Breast epithelium (tissue), 4 donors: ENCODE measurements around the gene MAP4K1. TPM values are rescaled to one million over a fixed set of nuclear protein-coding genes. Genes with fewer than 3 reads are reported as not detected.
"Not testable (repeated sequence)": the region's sequence is repeated elsewhere in the genome, so short reads cannot be mapped to it uniquely, and the experiment has no call there.

Experiments
- DNase-seq, 2 donors: peaks; one replicate each; pipeline ENCODE4 v3.0.0-alpha.2; 2019; ENCODE audit warnings: low spot score in 2 of 2
- H3K27ac ChIP-seq, 2 donors: fragments of 200-600 bp; sonication (generic) in 1 of 2; one replicate each; pipeline ENCODE4 v1.5.1; 2016 to 2019; ENCODE audit warnings: mild to moderate bottlenecking in 1 of 2
- H3K27me3 ChIP-seq, 2 donors: fragments of 200-600 bp; sonication (generic) in 1 of 2; one replicate each; pipeline versions ENCODE4 v1.5.1 to v1.6.0; 2017 to 2019; ENCODE audit warnings: control low read depth in 1 of 2, mild to moderate bottlenecking in 1 of 2
- H3K36me3 ChIP-seq: fragments of 200-600 bp; one replicate; pipeline ENCODE4 v1.5.1; 2019
- H3K4me1 ChIP-seq, 2 donors: fragments of 200-600 bp; sonication (generic); one replicate each; pipeline ENCODE4 v1.5.1; 2016 to 2019; ENCODE audit warnings: control low read depth in 1 of 2
- H3K4me3 ChIP-seq, 3 donors: fragments of 200-600 bp; sonication (generic); 1 replicate in 2 of 3; 2 replicates in 1 of 3; pipeline ENCODE4 v1.5.1; 2016 to 2019; ENCODE audit warnings: mild to moderate bottlenecking in 3 of 3, moderate library complexity in 2 of 3
- H3K9me3 ChIP-seq, 2 donors: fragments of 200-600 bp; sonication (generic) in 1 of 2; one replicate each; pipeline ENCODE4 v1.5.1; 2016 to 2019; ENCODE audit warnings: control low read depth in 1 of 2
- CTCF ChIP-seq, 3 donors: fragments of 450-650 bp; IDR thresholded peaks; one replicate each; pipeline ENCODE4 v1.5.1; 2016 to 2017; ENCODE audit warnings: antibody characterized with exemption in 3 of 3, mild to moderate bottlenecking in 3 of 3, moderate library complexity in 3 of 3
- POLR2A ChIP-seq: fragments of 450-650 bp; IDR thresholded peaks from one replicate; pipeline ENCODE4 v1.6.1; 2016; ENCODE audit warnings: antibody characterized with exemption, mild to moderate bottlenecking, moderate library complexity
- POLR2AphosphoS5 ChIP-seq, 3 donors: sonication (generic); formaldehyde crosslinking; IDR thresholded peaks; one replicate each; pipeline ENCODE4 v1.6.1; 2017; ENCODE audit warnings: antibody characterized with exemption in 3 of 3
- intact Hi-C: fragments of 100-400 bp; cut with DNase I; formaldehyde crosslinking; loops from one replicate; pipeline ENCODE4 v1.15.1; 2023; ENCODE audit warnings: low total_unique reads
- total RNA-seq, 3 donors: library from RNA; depleted of rRNA; stranded (reverse); fragments of >200 nt; gene quantifications; one replicate each; pipeline ENCODE4 v1.1.0, GENCODE V29; 2016

The MAP4K1 gene
- total RNA-seq, 3 donors from 2014 or later: 2.5 to 9.3 (median 3.6) TPM

DNA sequence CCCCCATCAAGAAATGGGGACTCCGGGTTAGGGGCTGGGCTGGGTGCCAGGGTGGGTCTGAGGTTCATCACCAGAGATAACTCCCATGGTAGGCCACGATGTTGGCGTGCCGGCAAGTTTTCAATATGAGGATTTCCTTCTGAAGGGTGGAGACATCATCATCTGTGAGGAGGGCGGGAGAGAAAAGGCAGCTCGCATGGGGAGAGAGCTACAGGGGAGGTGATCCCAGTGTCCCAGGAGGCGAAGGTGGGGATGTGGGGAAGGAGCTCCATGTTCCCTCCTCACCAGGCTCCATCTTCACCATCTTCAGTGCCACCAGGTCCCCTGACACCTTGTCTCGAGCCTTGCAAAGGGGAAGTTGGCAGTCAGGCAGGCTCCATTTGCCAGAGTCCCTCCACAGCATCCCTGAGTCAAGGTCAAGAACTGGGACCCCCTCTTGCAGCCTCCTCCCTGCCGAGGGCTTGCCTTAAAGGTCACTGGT, 430 bp downstream of the MAP4K1 start:
- H3K4me1 ChIP-seq: peaks cover 4 to 9% of the 10 kb centered on the region in 2 donors
- TF ChIP-seq POLR2A (no peak), CTCF (IDR thresholded peaks at IDR 0.05) (no peak), POLR2AphosphoS5 (IDR thresholded peaks at IDR 0.05) (no peak)
- H3K4me3 ChIP-seq: peak overlapping the region; percentile 87 to 98 (median 93)
- no peaks in the 10 kb centered on the region for H3K27me3 ChIP-seq
- H3K36me3 ChIP-seq: no peaks in the 10 kb centered on the region
- H3K27ac ChIP-seq: no peak overlapping the region
- intact Hi-C loops: no loop called here
- no peaks in the 10 kb centered on the region for H3K9me3 ChIP-seq
- no peak for DNase-seq

GRCh38 chr19:38616265-38616664, 1.5 kb downstream of the MAP4K1 start:
- no peaks in the 10 kb centered on the region for H3K27me3 ChIP-seq
- no peaks in the 10 kb centered on the region for H3K9me3 ChIP-seq
- TF ChIP-seq POLR2AphosphoS5 (IDR thresholded peaks at IDR 0.05) (no peak), CTCF (IDR thresholded peaks at IDR 0.05) (no peak), POLR2A (no peak)
- peaks cover 4 to 9% of the 10 kb centered on the region in 2 donors for H3K4me1 ChIP-seq
- no peak for DNase-seq
- H3K27ac ChIP-seq: no peak overlapping the region
- H3K36me3 ChIP-seq: no peaks in the 10 kb centered on the region
- intact Hi-C loops: no loop called here
- H3K4me3 ChIP-seq: no peak overlapping the region

DNA sequence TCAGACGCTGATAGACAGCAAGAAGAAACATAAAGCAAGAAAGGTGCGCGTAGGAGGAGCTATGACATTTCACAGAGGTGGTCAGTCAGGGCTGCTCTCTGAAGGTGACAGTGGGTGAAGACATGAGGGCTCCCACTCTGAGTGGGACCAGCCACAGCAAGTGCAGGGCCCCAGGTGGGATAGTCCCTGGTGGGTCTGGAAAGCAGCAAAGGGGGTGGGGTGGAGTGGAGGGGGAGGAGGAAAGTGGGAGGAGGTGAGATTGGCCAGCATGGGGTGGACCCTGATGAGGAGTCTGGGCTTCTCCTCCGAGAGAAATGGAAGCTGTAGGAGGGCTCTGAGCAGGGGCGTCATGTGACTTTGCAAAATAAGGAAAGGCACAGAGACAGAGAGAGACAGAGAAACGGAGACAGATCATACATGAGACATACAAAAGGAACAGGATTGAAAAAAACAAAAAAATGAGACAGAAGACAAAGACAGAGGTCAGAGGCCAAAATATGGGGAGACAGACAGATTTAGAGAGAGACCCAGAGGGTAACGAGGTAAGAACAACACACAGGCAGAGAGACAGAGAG, 2.7 kb downstream of the MAP4K1 start:
- intact Hi-C loops: no loop called here
- H3K27ac ChIP-seq: no peak overlapping the region
- H3K4me1 ChIP-seq: peaks cover 2 to 6% of the 10 kb centered on the region in 2 donors
- TF ChIP-seq POLR2A (no peak), POLR2AphosphoS5 (IDR thresholded peaks at IDR 0.05) (no peak), CTCF (IDR thresholded peaks at IDR 0.05) (no peak)
- H3K27me3 ChIP-seq: no peaks in the 10 kb centered on the region
- no peak for DNase-seq
- no peaks in the 10 kb centered on the region for H3K36me3 ChIP-seq
- no peak overlapping the region for H3K4me3 ChIP-seq
- H3K9me3 ChIP-seq: no peaks in the 10 kb centered on the region

DNA sequence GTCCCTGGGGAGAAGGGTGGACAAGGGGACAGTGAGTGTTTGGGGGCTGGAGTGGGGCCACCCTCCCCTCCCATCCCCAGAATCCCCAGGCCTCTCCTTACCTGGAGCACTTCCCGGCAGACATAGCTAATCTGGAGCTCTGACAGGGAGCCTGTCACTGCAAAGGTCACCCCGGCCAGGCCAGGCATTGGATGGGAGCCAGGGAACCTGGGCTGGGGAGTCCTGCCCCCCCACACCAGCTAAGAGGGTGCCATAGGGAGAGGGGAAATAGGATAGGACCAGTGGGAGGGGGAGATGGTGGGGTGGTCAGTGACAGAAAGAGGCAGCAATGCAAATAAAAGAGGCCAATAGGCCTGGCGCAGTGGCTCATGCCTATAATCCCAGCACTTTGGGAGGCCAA, 3.5 kb downstream of the MAP4K1 start:
- Histone ChIP-seq H3K27me3 (no peaks in the 10 kb centered on the region), H3K27ac (no peak overlapping the region), H3K4me1 (no peaks in the 10 kb centered on the region), H3K9me3 (no peaks in the 10 kb centered on the region), H3K36me3 (no peaks in the 10 kb centered on the region), H3K4me3 (no peak overlapping the region)
- DNase-seq: no peak
- TF ChIP-seq POLR2A (no peak), CTCF (IDR thresholded peaks at IDR 0.05) (no peak), POLR2AphosphoS5 (IDR thresholded peaks at IDR 0.05) (no peak)
- intact Hi-C loops: no loop called here

GRCh38 chr19:38606131-38606530, 11.6 kb downstream of the MAP4K1 start:
- intact Hi-C loops: no loop called here
- DNase-seq: no peak
- H3K36me3 ChIP-seq: no peaks in the 10 kb centered on the region
- H3K27me3 ChIP-seq: no peaks in the 10 kb centered on the region
- H3K27ac ChIP-seq: no peak overlapping the region
- no peak for TF ChIP-seq POLR2AphosphoS5 (IDR thresholded peaks at IDR 0.05)
- TF ChIP-seq CTCF (IDR thresholded peaks at IDR 0.05): no peak
- no peak for TF ChIP-seq POLR2A
- H3K9me3 ChIP-seq: no peaks in the 10 kb centered on the region
- no peaks in the 10 kb centered on the region for H3K4me1 ChIP-seq
- H3K4me3 ChIP-seq: no peak overlapping the region

DNA sequence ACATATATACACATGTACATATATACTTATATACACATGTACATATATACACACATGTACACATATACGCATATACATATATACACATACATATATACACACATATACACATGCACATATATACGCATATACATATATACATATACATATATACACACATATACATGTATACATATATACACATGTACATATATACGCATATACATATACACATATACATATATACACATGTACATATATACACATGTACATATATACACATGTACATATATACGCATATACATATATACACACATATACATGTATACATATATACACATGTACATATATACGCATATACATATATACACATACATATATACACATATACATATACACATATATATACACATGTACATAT, 14.9 kb downstream of the MAP4K1 start:
- H3K4me1 ChIP-seq, H3K9me3 ChIP-seq, H3K27me3 ChIP-seq, H3K36me3 ChIP-seq, H3K27ac ChIP-seq, DNase-seq, H3K4me3 ChIP-seq, intact Hi-C loops: not testable (repeated sequence)
